BLaER1 treated with 17β-estradiol and CSF1 and Interleukin-3, amounts not matched to agents 10 nM and 100 nM (cell line): Measurements from ENCODE around the gene COLEC11.
A peak's percentile ranks its signal among the peaks of the same experiment; 100 is the strongest.

Source experiments
- H3K27ac ChIP-seq, 11 experiments: shearing (Covaris generic); formaldehyde crosslinking; 2 replicates each; pipeline ENCODE4 v1.8.1; 2022
- H3K27me3 ChIP-seq, 11 experiments: shearing (Covaris generic); formaldehyde crosslinking; 2 replicates each; pipeline ENCODE4 v1.8.1; 2022
- H3K36me3 ChIP-seq, 11 experiments: shearing (Covaris generic); formaldehyde crosslinking; 2 replicates each; pipeline ENCODE4 v1.8.1; 2022
- H3K4me1 ChIP-seq, 10 experiments: shearing (Covaris generic); formaldehyde crosslinking; 2 replicates each; pipeline ENCODE4 v1.8.1; 2022
- H3K4me2 ChIP-seq, 11 experiments: shearing (Covaris generic); formaldehyde crosslinking; 2 replicates each; pipeline ENCODE4 v1.8.1; 2022
- H3K4me3 ChIP-seq, 10 experiments: shearing (Covaris generic); formaldehyde crosslinking; 2 replicates each; pipeline ENCODE4 v1.8.1; 2022
- H3K9ac ChIP-seq, 11 experiments: shearing (Covaris generic); formaldehyde crosslinking; 2 replicates each; pipeline ENCODE4 v1.8.1; 2022
- H3K9me3 ChIP-seq, 11 experiments: shearing (Covaris generic); formaldehyde crosslinking; replicated peaks in 1 of 11; 2 replicates each; pipeline ENCODE4 v1.8.1; 2022
- H4K20me1 ChIP-seq, 11 experiments: shearing (Covaris generic); formaldehyde crosslinking; 2 replicates each; pipeline ENCODE4 v1.8.1; 2022
- Cebpa-rat ChIP-seq, 11 experiments: shearing (Covaris generic); IDR thresholded peaks; 2 replicates each; pipeline ENCODE4 v1.8.1; 2022

The COLEC11 gene

DNA sequence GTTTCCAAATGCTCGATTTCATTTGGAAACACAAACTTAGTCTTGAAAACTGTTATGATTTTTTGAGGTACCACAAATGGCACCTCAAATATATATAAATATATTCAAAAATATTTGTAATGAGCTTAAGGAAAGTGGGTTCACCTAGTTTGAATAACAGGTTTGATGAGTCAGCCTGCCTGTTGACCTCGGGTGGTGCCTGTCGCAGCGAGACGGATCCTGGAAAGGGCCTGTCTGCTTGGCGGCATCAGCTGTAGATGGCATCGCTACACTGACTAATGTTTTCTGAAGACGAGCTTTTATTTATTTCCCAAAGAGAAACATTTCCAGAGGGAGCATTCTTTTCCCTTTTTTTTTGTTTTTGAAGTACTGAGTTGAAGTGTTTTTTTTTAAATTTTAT is 70.0 kb downstream of the COLEC11 start:
- H3K4me1 ChIP-seq: peaks cover 30 to 61% (median 54%) of the 10 kb centered on the region in 10 experiments
- no peak for TF ChIP-seq Cebpa-rat (IDR thresholded peaks at IDR 0.05)
- H3K27me3 ChIP-seq: no peaks in the 10 kb centered on the region
- no peaks in the 10 kb centered on the region for H4K20me1 ChIP-seq
- H3K4me3 ChIP-seq: no peak overlapping the region
- no peaks in the 10 kb centered on the region for H3K36me3 ChIP-seq
- H3K9me3 ChIP-seq: peaks cover 0 to 14% (median 5%) of the 10 kb centered on the region in 11 experiments; a peak in 14 of 22 replicates
- H3K9ac ChIP-seq: no peak overlapping the region
- no peak overlapping the region for H3K27ac ChIP-seq
- no peak overlapping the region for H3K4me2 ChIP-seq

DNA sequence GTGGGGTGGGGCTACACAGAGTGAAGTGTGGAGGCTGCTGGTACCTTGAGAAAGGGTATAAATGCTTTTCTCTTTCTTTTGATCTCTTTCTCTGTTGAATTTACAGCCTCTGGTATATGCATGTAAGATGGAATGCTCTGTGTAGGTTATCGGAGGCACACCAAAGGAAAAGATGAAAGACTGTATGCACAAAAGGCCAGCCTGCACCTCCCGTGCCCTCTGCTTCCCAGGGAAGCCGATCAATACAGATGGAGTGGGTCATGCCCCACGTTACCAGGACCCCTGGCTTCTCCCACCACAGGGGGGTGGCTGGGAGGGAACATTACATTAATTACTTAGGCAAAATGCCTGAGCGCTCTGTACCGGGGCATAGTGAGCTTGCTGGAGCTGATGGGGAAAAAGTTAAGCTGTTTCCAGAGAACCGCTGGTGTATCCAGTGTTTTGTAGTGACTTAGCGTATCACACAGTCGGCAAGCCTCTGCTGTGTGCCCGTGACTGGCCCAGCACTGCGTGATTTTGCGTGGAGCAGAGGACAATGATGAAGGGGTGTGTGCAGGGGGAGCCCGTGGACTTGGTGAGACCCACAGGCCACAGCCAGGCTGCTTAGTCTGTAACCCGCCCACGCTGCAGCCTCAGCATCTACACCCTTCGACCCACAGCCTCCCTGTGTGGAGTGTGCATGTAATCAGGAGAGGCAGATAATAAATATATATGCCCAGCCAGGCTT is 71.1 kb downstream of the COLEC11 start:
- Histone ChIP-seq H3K9me3 (peaks cover 0 to 14% (median 4%) of the 10 kb centered on the region in 11 experiments; a peak in 5 of 22 replicates), H3K9ac (no peak overlapping the region), H3K27me3 (no peaks in the 10 kb centered on the region), H4K20me1 (no peaks in the 10 kb centered on the region), H3K4me3 (no peak overlapping the region), H3K27ac (no peak overlapping the region; a peak in 1 of 22 replicates), H3K4me2 (peak overlapping the region in 7 of 11 experiments; percentile 45 to 70 (median 62); a peak in 13 of 22 replicates), H3K4me1 (peaks cover 19 to 50% (median 43%) of the 10 kb centered on the region in 10 experiments), H3K36me3 (no peaks in the 10 kb centered on the region)
- no peak for TF ChIP-seq Cebpa-rat (IDR thresholded peaks at IDR 0.05)

DNA sequence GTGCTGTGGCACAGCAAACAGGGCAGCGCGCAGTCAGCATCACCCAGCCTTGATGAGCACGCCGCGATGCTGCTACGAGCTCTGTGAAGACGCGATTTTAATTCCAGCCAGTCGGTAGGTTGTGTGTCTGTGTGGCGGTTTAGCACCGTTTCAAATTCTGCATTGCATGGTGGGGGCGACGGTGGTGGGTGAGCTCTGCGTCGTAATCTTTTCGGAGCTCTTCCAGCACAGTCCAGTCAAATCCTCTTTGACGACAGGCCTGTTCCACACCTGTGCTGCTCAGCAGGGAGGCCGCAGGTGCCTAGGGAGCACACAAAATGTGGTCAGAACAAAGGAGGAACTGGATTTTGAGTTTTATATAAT is 71.7 kb downstream of the COLEC11 start:
- H3K27me3 ChIP-seq: no peaks in the 10 kb centered on the region
- H3K9me3 ChIP-seq: peaks cover 0 to 17% (median 4%) of the 10 kb centered on the region in 11 experiments; a peak in 5 of 22 replicates
- H3K4me2 ChIP-seq: peak overlapping the region in 9 of 11 experiments; percentile 45 to 70 (median 59); a peak in 17 of 22 replicates
- no peaks in the 10 kb centered on the region for H3K36me3 ChIP-seq
- no peak for TF ChIP-seq Cebpa-rat (IDR thresholded peaks at IDR 0.05)
- peaks cover 14 to 45% (median 37%) of the 10 kb centered on the region in 10 experiments for H3K4me1 ChIP-seq
- no peak overlapping the region for H3K4me3 ChIP-seq
- no peaks in the 10 kb centered on the region for H4K20me1 ChIP-seq
- peak overlapping the region in 3 of 11 experiments; percentile 14 to 47 (median 15); a peak in 2 of 22 replicates for H3K27ac ChIP-seq
- H3K9ac ChIP-seq: 0 out of 22 replicates have a peak overlapping the region, but pooled peaks of 2 of the 11 experiments have one; percentile 4 to 29

DNA sequence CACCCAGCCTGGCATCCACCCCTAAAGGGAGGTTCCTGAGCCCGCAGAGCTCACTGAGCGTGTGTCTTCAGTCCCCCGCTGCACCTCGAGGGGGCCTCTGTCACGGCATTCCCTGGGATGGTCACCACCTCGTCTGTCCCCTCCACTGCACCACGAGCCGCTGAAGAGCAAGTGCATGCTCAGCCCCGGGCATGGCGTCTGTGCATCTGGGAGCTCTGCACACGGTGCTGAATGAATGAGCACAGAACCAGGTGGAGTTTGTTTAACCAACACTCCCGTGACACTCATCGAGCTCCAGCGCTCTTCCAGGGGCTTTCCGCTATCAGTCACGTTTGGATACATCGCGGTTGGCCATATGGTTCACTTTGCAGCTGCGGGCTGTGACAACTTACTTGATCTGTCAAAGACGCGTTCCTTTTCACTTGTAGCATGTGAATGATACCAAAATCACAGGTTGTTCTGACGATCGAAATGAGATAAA is 72.3 kb downstream of the COLEC11 start:
- Histone ChIP-seq H3K9ac (0 out of 22 replicates have a peak overlapping the region, but pooled peaks of 3 of the 11 experiments have one; percentile 4 to 29 (median 13)), H3K27ac (peak overlapping the region in 3 of 11 experiments; percentile 14 to 47 (median 15); a peak in 4 of 22 replicates), H3K36me3 (no peaks in the 10 kb centered on the region), H3K27me3 (no peaks in the 10 kb centered on the region), H4K20me1 (no peaks in the 10 kb centered on the region), H3K9me3 (peaks cover 0 to 17% (median 4%) of the 10 kb centered on the region in 11 experiments; a peak in 5 of 22 replicates), H3K4me1 (peaks cover 8 to 39% (median 31%) of the 10 kb centered on the region in 10 experiments), H3K4me3 (no peak overlapping the region), H3K4me2 (peak overlapping the region; percentile 26 to 70 (median 53); a peak in 21 of 22 replicates)
- TF ChIP-seq Cebpa-rat (IDR thresholded peaks at IDR 0.05): no peak

DNA sequence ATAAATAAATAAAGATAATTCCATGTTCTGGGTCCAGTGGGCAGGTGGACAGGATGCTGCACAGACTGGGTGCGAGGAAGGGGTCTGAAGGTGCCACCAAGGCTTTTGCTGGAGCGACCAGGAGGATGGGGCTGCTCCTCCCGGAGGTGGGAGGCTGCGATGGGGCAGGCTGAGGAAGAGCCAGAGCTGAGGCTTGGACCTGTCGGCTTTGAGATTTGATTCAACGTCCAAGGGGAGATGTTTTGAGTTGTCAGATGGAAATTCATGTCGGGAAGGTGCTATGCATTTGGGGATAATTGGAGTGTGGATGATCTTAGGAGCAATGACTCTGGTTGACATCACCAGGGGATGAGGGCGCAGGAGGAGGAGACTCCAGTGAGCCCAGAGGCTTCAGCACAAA is 74.7 kb downstream of the COLEC11 start:
- Histone ChIP-seq H3K36me3 (no peaks in the 10 kb centered on the region), H3K9me3 (peaks cover 0 to 17% (median 4%) of the 10 kb centered on the region in 11 experiments; a peak in 5 of 22 replicates), H4K20me1 (no peaks in the 10 kb centered on the region), H3K9ac (no peak overlapping the region), H3K27ac (no peak overlapping the region), H3K4me1 (peaks cover 0 to 27% (median 20%) of the 10 kb centered on the region in 10 experiments; a peak in 13 of 20 replicates), H3K27me3 (no peaks in the 10 kb centered on the region), H3K4me2 (no peak overlapping the region), H3K4me3 (no peak overlapping the region)
- no peak for TF ChIP-seq Cebpa-rat (IDR thresholded peaks at IDR 0.05)

DNA sequence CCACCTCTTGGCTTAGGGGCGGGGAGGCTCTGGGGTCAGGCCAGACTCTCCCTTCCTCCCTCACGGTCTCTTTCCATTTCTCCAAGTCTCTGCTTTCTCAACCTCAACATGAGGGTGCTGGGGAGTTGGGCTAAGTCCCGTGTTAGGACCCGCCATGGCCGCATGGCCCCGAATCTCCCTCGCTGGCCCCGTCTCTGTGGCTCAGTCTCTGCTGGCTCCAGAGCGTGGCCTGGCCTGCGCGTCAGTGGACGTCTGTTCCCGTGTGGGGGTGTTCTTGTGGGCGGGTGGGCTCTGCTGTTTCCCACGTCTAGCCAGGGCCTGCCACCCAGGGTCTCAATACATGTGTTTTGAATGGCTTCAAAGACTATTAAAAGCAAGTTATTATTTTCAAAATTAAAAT is 75.5 kb downstream of the COLEC11 start:
- Histone ChIP-seq H4K20me1 (no peaks in the 10 kb centered on the region), H3K4me3 (no peak overlapping the region), H3K4me2 (no peak overlapping the region), H3K27ac (no peak overlapping the region), H3K9me3 (peaks cover 0 to 17% (median 4%) of the 10 kb centered on the region in 11 experiments; a peak in 5 of 22 replicates), H3K27me3 (no peaks in the 10 kb centered on the region), H3K36me3 (no peaks in the 10 kb centered on the region), H3K4me1 (peaks cover 0 to 27% (median 20%) of the 10 kb centered on the region in 10 experiments; a peak in 13 of 20 replicates), H3K9ac (no peak overlapping the region)
- TF ChIP-seq Cebpa-rat (IDR thresholded peaks at IDR 0.05): no peak

DNA sequence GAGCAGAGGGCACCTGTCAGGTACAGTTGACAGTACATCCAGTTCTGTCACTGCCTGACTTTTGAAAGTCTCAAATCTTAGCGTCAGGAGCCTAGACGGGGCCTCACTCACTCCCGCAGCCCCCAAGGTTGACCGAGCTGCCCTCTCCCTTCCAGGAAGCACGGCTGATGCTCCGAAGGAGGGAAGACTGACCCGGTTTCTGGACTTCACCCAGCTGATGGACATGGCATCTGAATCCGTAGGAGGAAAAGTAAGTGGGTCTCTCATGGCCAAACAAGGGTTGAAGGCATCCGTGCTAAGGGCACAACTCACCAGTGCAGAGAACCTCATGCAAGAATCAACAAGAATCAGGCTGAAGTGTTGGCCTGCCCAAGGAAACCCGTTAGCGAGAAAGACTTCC is 76.0 kb downstream of the COLEC11 start:
- Histone ChIP-seq H4K20me1 (no peaks in the 10 kb centered on the region), H3K4me3 (no peak overlapping the region), H3K4me1 (peaks cover 0 to 28% (median 21%) of the 10 kb centered on the region in 10 experiments; a peak in 13 of 20 replicates), H3K9me3 (peaks cover 0 to 17% (median 4%) of the 10 kb centered on the region in 11 experiments; a peak in 5 of 22 replicates), H3K27ac (no peak overlapping the region), H3K4me2 (no peak overlapping the region), H3K36me3 (no peaks in the 10 kb centered on the region), H3K27me3 (no peaks in the 10 kb centered on the region), H3K9ac (no peak overlapping the region)
- TF ChIP-seq Cebpa-rat (IDR thresholded peaks at IDR 0.05): no peak

DNA sequence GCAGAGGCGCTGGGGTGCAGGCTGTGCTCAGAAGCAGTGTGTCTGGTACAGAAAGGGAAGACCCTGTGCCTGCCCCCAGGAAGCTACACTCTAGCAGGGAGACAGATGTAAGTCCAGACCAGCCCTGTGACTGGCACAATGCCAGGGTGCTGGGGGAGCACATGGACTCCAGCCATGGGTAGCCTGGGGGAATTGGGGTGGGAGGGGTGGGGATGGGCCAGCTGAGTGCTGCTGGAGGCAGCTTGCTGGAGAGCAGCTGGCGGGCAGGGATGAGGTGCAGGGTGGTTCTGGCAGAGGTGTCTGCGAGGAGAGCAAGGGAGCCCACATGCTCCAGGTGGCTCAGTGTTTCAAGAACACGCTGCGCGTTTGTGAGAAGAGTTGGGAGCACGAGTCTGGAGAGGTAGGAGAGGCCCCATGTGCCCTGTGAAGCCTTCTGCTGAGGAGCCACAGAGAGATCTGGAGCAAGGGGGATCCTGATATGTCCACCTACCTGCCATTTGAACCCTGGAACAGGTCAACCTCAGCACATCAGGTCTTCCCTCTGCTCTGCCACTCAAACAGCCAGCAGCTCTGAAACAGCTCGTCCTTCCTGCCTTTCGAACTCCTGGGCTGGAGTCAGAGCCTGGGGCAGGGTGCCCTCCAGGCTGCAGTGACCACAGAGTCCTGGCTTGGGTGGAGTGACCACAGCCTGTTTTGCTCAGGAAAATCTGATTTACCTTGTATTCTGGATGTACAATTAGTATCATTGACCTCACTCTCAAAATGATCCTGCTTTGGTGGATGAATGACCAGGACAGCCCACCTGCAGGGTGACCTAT is 78.2 kb downstream of the COLEC11 start:
- no peak for TF ChIP-seq Cebpa-rat (IDR thresholded peaks at IDR 0.05)
- Histone ChIP-seq H3K4me3 (no peak overlapping the region), H3K4me2 (no peak overlapping the region), H3K9ac (no peak overlapping the region), H4K20me1 (no peaks in the 10 kb centered on the region), H3K27ac (no peak overlapping the region), H3K9me3 (peaks cover 0 to 17% (median 4%) of the 10 kb centered on the region in 11 experiments; a peak in 5 of 22 replicates), H3K27me3 (no peaks in the 10 kb centered on the region), H3K4me1 (peaks cover 0 to 12% (median 5%) of the 10 kb centered on the region in 10 experiments; a peak in 9 of 20 replicates), H3K36me3 (no peaks in the 10 kb centered on the region)
